HL-60/S4 (cell line): Measurements from ENCODE around the gene PDIA6.

Experiments
- in situ Hi-C: fragments of 300-500 bp; cut with MboI; formaldehyde crosslinking; loops from 2 replicates; pipeline ENCODE4 v1.14.3; 2022; ENCODE audit warnings: low sequenced_read_pairs

Gene PDIA6, protein sequence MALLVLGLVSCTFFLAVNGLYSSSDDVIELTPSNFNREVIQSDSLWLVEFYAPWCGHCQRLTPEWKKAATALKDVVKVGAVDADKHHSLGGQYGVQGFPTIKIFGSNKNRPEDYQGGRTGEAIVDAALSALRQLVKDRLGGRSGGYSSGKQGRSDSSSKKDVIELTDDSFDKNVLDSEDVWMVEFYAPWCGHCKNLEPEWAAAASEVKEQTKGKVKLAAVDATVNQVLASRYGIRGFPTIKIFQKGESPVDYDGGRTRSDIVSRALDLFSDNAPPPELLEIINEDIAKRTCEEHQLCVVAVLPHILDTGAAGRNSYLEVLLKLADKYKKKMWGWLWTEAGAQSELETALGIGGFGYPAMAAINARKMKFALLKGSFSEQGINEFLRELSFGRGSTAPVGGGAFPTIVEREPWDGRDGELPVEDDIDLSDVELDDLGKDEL

GRCh38 chr2:10812362-10813162 lies at the start of gene PDIA6:
TSS of gene PDIA6 (minus strand) at chr2:10812785. CDS start at chr2:10812696, 89 bp downstream.
- in situ Hi-C loops, result no loop called here

DNA sequence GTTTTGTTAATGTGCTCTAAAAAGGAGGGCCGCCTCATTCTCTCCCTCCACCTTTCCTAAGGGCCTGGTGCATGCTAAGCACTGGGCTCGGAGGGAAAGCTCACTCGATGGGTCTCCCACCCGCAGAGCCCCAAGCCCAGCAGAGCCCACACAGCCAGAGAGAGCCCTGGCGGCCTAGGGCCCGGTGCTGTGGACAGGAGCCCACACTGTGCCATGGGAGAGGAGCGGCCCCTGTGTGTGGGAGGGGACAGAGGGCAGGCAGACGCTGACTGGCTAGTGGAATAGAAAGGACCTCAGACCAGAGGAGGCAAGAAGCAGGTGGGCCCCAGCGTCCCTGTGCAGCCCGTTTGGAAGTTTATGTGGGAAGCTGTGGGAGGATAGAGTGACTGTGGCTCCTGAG lies 49.7 kb upstream of the PDIA6 start:
- in situ Hi-C loops, result no loop called here

- in situ Hi-C loops, result no loop called here
Observed at GRCh38 chr2:10861765-10862164, 49.2 kb upstream of the PDIA6 start.

DNA sequence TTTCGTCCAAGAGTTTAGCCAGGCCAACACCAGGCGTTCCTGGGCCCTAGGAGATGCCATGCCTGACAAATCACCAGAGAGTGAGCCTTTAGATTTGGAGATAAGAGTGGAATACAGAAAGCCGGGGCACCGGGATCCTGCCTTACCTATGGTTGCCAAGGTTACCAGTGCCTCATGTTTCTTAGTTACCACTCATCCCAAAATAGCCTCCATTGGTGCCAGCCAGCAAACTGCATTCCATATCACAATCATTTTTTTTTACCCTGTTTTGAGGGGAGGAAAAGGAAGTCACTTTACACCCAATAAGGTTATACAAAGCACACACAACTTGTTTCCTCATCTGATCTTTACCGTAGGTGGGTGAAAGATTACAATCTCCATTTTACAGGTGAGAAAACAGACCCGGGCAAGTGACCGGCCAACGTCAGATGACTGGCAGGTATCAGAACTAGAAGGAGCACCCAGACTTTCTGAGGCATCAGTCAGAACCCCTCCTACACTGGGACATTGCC lies 48.3 kb upstream of the PDIA6 start:
- in situ Hi-C loops, result no loop called here

DNA sequence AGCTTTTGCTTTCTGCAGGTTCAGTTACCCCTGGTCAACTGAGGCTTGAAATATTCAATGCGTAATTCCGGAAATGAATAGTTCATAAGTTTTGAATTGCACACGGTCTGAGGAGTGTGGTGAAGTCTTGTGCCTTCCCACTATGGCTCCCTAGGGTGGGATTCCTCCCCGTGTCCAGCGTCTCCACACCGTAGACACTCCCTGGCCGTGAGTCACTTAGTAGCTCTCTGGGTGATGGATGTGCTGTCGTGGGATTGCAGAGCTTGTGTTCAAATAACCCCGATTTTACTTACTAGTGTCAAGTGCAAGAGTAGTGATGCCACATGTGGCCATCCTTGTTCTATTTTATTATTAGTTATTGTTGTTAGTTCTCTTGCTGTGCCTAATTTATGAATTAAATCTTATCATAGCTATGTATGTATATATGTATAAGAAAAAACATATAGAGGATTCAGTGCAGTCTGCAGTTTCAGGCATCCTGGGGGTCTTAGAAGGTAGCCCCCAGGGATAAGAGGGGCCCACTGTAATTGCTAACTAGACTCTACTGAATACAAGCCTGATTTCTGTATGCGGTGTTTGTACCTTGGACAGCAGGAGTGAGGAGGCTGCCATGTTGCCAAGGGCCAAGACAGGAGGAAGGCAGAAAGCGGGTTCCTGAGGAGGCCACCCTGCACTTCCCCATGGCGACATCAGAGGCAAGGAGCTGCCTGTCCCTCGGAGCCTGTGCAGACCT lies 47.7 kb upstream of the PDIA6 start:
- in situ Hi-C loops, result no loop called here

DNA sequence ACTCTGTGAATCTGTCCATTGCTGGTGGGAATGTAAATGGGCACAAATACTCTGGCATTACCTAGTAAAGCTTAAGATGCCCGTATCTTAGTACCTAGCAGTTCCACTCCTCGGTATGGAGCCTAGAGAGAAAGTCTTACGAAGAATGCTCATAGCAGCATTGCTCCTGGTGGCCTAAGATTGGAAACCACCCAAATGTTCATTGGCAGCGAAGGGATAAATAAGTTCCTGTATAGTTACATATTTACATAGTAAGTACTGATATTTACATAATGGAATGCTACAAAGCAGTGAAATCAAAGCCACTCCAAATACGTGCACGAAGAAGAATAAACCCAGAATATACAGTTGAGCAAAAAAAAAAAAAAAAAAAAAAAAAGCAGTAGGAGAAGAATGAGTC lies 46.7 kb upstream of the PDIA6 start:
- in situ Hi-C loops, result no loop called here

DNA sequence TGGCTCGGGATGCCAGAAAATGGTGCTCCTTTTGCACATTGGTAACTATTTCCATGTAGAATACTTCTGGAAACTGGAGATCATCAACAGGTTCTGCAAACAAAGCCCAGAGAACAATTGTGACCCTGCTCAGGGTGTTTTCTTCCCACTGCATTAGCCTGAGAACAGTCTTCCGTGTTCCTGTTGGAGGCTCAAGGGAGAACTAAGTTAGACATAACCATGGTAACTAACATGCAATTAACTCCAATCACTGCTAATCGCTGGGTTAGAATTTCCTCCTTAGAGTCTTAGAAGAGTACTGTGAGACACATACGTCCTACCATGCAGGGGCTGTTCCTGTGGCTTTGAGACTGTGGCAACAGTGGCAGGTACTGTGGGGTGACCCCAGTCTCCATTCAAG lies 36.0 kb upstream of the PDIA6 start:
- in situ Hi-C loops, result loop anchor here (25.0 kb wide), 1 partner anchor 564 kb away; no protein-coding TSS in a partner anchor

- in situ Hi-C loops, result loop anchor here (25.0 kb wide), 1 partner anchor 565 kb away; no protein-coding TSS in a partner anchor
Observed at GRCh38 chr2:10847008-10847407, 34.4 kb upstream of the PDIA6 start.

DNA sequence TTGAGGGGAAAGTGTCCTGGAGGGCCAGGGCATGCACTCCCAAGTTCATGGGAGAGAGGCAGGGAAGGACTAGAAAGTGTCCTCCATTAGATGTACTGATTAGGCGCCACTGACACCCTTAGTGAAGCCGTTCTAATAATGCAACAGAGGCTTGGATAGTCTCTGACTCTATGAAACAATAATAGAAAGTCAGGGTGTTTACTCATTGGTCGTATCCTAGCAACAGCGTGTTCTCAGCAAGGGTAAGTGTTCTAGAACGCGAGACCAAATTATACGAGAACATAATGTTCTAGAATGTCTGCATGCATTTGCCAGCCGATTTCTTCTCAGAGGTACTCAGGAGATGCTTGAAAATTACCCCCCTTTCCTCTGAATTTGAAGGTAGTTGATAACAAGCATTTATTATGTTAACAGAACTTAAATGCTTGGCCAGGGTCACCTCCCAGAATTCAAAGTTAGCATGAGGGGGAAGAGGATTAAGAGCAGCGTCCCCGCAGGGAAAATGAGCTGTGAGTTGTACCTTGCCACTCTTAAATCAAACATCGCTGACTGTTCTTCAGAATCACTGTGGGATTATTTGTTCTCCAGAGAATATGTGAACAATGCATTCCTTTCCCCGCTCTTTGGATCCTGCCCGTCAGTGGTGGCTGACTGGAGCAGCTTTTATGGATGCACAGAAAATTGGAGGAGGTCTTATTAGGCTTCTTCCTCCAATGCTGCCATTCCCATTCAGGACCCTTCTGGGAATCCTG lies 33.7 kb upstream of the PDIA6 start:
- in situ Hi-C loops, result loop anchor here (25.0 kb wide), 1 partner anchor 566 kb away; no protein-coding TSS in a partner anchor

GRCh38 chr2:10845640-10846039 lies 33.1 kb upstream of the PDIA6 start:
- in situ Hi-C loops, result loop anchor here (25.0 kb wide), 1 partner anchor 567 kb away; no protein-coding TSS in a partner anchor

GRCh38 chr2:10844097-10844496 lies 31.5 kb upstream of the PDIA6 start:
- in situ Hi-C loops, result loop anchor here (25.0 kb wide), 1 partner anchor 568 kb away; no protein-coding TSS in a partner anchor

DNA sequence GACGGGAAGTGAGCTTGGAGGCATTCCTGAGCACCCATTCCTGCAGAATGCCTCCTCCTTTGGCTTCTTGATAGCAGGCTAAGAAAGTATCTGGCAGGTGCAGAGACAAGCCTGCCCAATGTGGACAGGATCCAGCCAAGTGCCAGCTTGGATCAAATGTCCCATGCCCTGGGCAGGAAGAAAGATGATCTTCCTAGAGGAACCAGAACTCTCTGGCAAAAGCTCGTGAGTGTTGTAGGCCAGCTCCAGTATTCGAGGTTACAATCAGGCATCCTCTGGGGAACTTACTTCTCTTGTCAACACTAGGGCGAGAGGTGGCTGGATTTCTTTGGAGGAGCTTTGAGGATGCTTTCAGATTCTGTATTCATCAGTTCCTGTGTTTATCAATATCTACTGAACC lies 29.9 kb upstream of the PDIA6 start:
- in situ Hi-C loops, result loop anchor here (25.0 kb wide), 1 partner anchor 570 kb away; no protein-coding TSS in a partner anchor

GRCh38 chr2:10841547-10842219 lies 29.1 kb upstream of the PDIA6 start:
- in situ Hi-C loops, result loop anchor here (25.0 kb wide), 1 partner anchor 571 kb away; no protein-coding TSS in a partner anchor

DNA sequence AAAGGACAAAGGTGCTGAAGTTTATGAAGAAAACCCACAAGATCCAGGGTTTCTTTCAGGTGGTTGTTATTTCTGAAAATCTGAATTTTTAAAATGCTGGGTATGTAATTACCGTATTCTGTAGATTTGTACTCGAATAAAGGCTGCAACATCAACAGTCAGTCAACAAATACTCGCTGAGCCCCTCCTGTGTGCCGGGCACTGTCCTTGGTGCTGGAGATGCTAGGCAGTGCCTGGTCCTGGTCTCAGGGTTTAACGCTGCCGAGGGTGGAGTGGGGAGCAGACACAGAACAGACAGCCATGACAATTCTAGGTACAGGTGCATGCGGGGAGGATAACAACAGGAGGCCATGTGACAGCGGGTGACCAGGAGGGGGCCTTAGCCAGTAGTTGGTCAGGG lies 27.2 kb upstream of the PDIA6 start:
- in situ Hi-C loops, result loop anchor here (5.0 to 25.0 kb wide), 4 partner anchors 57 to 745 kb away; no protein-coding TSS in a partner anchor

GRCh38 chr2:10838734-10839133 lies 26.1 kb upstream of the PDIA6 start:
- in situ Hi-C loops, result loop anchor here (5.0 to 25.0 kb wide), 4 partner anchors 59 to 746 kb away; no protein-coding TSS in a partner anchor

- in situ Hi-C loops, result loop anchor here (5.0 to 25.0 kb wide), 4 partner anchors 60 to 747 kb away; no protein-coding TSS in a partner anchor
Observed at GRCh38 chr2:10837298-10838266, 25.0 kb upstream of the PDIA6 start.

- in situ Hi-C loops, result loop anchor here (5.0 to 25.0 kb wide), 4 partner anchors 62 to 749 kb away; no protein-coding TSS in a partner anchor
Observed at GRCh38 chr2:10835052-10835970, 22.7 kb upstream of the PDIA6 start.
